ENCODE measurements around the gene LHX5.

DNA sequence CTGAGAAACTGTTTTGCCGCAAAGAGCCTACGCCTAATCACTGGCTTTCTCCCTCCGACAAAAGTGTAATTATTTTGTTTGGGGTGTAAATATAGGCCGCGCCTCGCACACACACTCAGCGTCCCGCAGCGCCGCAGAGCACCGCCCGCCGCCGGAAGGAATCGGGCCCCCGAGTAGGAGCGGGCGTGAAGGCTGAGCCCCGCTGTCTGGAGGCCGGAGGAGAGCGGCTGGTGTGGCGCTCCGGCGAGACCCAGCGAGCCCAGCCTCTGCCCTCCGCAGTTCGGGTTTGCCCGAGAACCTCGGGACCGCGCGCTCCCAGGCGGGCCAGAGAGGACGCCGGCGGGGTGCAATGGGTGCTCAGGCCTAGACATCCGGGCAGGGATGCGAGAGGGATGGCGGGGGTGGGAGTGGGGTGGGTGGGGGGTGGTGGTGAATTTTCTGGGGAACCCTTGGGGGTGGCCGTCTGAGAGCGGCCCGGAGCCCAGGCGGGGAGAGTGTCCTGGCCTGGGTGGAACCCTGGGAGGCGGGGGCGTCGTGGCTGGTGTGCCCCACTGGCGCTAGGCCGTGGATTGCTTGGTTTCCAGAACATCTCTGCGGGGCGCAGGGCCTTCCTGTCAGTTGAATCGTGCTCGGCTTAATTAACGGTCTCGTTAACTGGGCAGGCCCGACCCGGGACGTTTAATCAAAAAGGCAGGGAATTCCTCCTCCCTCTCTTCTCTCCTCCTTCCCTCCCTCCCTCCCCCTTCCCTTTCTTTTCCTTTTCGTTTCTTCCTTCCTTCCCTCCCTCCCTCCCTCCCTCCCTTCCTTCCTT is 4.7 kb upstream of the LHX5 start:
- TF ChIP-seq SP1 (IDR thresholded peaks at IDR 0.05) (no peak), JUND (IDR thresholded peaks at IDR 0.05) (no peak), YY1 (IDR thresholded peaks at IDR 0.05) (no peak), FOXA2 (IDR thresholded peaks at IDR 0.05) (no peak), TAF1 (conservative IDR thresholded peaks at IDR 0.05) (no peak), HNF4A (conservative IDR thresholded peaks at IDR 0.05) (no peak)
- TF ChIP-seq, protein P1, sequence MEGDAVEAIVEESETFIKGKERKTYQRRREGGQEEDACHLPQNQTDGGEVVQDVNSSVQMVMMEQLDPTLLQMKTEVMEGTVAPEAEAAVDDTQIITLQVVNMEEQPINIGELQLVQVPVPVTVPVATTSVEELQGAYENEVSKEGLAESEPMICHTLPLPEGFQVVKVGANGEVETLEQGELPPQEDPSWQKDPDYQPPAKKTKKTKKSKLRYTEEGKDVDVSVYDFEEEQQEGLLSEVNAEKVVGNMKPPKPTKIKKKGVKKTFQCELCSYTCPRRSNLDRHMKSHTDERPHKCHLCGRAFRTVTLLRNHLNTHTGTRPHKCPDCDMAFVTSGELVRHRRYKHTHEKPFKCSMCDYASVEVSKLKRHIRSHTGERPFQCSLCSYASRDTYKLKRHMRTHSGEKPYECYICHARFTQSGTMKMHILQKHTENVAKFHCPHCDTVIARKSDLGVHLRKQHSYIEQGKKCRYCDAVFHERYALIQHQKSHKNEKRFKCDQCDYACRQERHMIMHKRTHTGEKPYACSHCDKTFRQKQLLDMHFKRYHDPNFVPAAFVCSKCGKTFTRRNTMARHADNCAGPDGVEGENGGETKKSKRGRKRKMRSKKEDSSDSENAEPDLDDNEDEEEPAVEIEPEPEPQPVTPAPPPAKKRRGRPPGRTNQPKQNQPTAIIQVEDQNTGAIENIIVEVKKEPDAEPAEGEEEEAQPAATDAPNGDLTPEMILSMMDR (IDR thresholded peaks at IDR 0.05; ENCODE audit: low read depth, low read length, missing input control): no peak
- TF ChIP-seq, protein P2, sequence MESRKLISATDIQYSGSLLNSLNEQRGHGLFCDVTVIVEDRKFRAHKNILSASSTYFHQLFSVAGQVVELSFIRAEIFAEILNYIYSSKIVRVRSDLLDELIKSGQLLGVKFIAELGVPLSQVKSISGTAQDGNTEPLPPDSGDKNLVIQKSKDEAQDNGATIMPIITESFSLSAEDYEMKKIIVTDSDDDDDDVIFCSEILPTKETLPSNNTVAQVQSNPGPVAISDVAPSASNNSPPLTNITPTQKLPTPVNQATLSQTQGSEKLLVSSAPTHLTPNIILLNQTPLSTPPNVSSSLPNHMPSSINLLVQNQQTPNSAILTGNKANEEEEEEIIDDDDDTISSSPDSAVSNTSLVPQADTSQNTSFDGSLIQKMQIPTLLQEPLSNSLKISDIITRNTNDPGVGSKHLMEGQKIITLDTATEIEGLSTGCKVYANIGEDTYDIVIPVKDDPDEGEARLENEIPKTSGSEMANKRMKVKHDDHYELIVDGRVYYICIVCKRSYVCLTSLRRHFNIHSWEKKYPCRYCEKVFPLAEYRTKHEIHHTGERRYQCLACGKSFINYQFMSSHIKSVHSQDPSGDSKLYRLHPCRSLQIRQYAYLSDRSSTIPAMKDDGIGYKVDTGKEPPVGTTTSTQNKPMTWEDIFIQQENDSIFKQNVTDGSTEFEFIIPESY (IDR thresholded peaks at IDR 0.05): no peak
- TF ChIP-seq, protein P3, sequence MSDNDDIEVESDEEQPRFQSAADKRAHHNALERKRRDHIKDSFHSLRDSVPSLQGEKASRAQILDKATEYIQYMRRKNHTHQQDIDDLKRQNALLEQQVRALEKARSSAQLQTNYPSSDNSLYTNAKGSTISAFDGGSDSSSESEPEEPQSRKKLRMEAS (IDR thresholded peaks at IDR 0.05): no peak
